Right hindlimb (tissue), 1 donor: ENCODE results near the gene SYT11.
"Not testable (repeated sequence)": the region's sequence is repeated elsewhere in the genome, so short reads cannot be mapped to it uniquely, and the experiment has no call there.

Source experiments
- DNase-seq: peaks from one replicate; pipeline ENCODE4 v3.0.0-alpha.2; 2018

SYT11 gene

GRCh38 chr1:155861896-155862295 lies 2.5 kb downstream of the SYT11 start:
- DNase-seq: no peak

GRCh38 chr1:155864393-155864792 lies 5.0 kb downstream of the SYT11 start:
- DNase-seq: no peak

GRCh38 chr1:155867766-155868165 lies 8.4 kb downstream of the SYT11 start:
- no peak for DNase-seq

GRCh38 chr1:155871390-155871789 lies 12.0 kb downstream of the SYT11 start:
- peak; percentile 77 for DNase-seq

GRCh38 chr1:155872527-155872926 lies 13.2 kb downstream of the SYT11 start:
- no peak for DNase-seq

- no peak for DNase-seq
These were observed 14.5 kb downstream of the SYT11 start for GRCh38 chr1:155873860-155874259.

GRCh38 chr1:155877945-155878344 lies 18.6 kb downstream of the SYT11 start:
- DNase-seq: no peak

- no peak for DNase-seq
These were observed 20.9 kb downstream of the SYT11 start for GRCh38 chr1:155880251-155880650.

GRCh38 chr1:155880950-155881349 lies 21.6 kb downstream of the SYT11 start:
- DNase-seq: no peak

- no peak for DNase-seq
These were observed 22.9 kb downstream of the SYT11 start for GRCh38 chr1:155882235-155882634.

GRCh38 chr1:155882766-155883165 lies 23.4 kb downstream of the SYT11 start:
- DNase-seq: no peak

GRCh38 chr1:155884031-155884960 lies 24.9 kb downstream of the SYT11 start:
- DNase-seq: no peak

GRCh38 chr1:155884982-155885381 lies 25.6 kb downstream of the SYT11 start:
- no peak for DNase-seq

- no peak for DNase-seq
These were observed 29.1 kb downstream of the SYT11 start for GRCh38 chr1:155888481-155888880.

- no peak for DNase-seq
These were observed 30.2 kb downstream of the SYT11 start for GRCh38 chr1:155889566-155889965.

GRCh38 chr1:155890251-155890650 lies 30.9 kb downstream of the SYT11 start:
- DNase-seq: no peak

- no peak for DNase-seq
These were observed 33.4 kb downstream of the SYT11 start for GRCh38 chr1:155892796-155893195.

GRCh38 chr1:155893389-155894142 lies 34.2 kb downstream of the SYT11 start:
- peak; percentile 35 for DNase-seq

- DNase-seq: not testable (repeated sequence)
These were observed 36.2 kb downstream of the SYT11 start for GRCh38 chr1:155895617-155896016.

- not testable (repeated sequence) for DNase-seq
These were observed 37.1 kb downstream of the SYT11 start for GRCh38 chr1:155896476-155896875.

- no peak for DNase-seq
These were observed 38.4 kb downstream of the SYT11 start for GRCh38 chr1:155897746-155898145.

- no peak for DNase-seq
These were observed 39.5 kb downstream of the SYT11 start for GRCh38 chr1:155898888-155899287.

GRCh38 chr1:155899683-155900082 lies 40.3 kb downstream of the SYT11 start:
- no peak for DNase-seq

- no peak for DNase-seq
These were observed 40.8 kb downstream of the SYT11 start for GRCh38 chr1:155900161-155900560.
